Activated CD4-positive, alpha-beta T cell treated with anti-CD3 and anti-CD28 coated beads for 24 hours (primary cell): Measurements from ENCODE around the gene GIMAP7.
"Not testable (repeated sequence)": the region's sequence is repeated elsewhere in the genome, so short reads cannot be mapped to it uniquely, and the experiment has no call there.

Source experiments
- DNase-seq, 2 donors: peaks; one replicate each; pipeline ENCODE4 v3.0.0-alpha.2; 2020; ENCODE audit warnings: low read depth in 2 of 2

Gene GIMAP7

GRCh38 chr7:150514748-150515222, at the start of gene GIMAP7:
Gene GIMAP7 (plus strand): TSS chr7:150514872. CDS start chr7:150519975, 5,103 bp downstream.
- DNase-seq: peak in 1 of 2 donors; percentile 40

GRCh38 chr7:150464962-150465361, 49.7 kb upstream of the GIMAP7 start:
- DNase-seq: no peak

GRCh38 chr7:150465414-150465813, 49.3 kb upstream of the GIMAP7 start:
- DNase-seq: no peak

GRCh38 chr7:150466477-150466876, 48.2 kb upstream of the GIMAP7 start:
- DNase-seq: no peak

- DNase-seq: no peak
These were observed 46.4 kb upstream of the GIMAP7 start for GRCh38 chr7:150468241-150468640.

- no peak for DNase-seq
These were observed 42.8 kb upstream of the GIMAP7 start for GRCh38 chr7:150471886-150472285.

- no peak for DNase-seq
These were observed 40.8 kb upstream of the GIMAP7 start for GRCh38 chr7:150473902-150474301.

- no peak for DNase-seq
These were observed 38.4 kb upstream of the GIMAP7 start for GRCh38 chr7:150476285-150476684.

GRCh38 chr7:150476819-150477631, 37.6 kb upstream of the GIMAP7 start:
- no peak for DNase-seq

GRCh38 chr7:150479023-150479716, 35.5 kb upstream of the GIMAP7 start:
- DNase-seq: no peak

- no peak for DNase-seq
These were observed 33.3 kb upstream of the GIMAP7 start for GRCh38 chr7:150481186-150481920.

GRCh38 chr7:150481922-150482321, 32.8 kb upstream of the GIMAP7 start:
- DNase-seq: no peak

- DNase-seq: not testable (repeated sequence)
These were observed 31.2 kb upstream of the GIMAP7 start for GRCh38 chr7:150483514-150483913.

GRCh38 chr7:150484071-150484470, 30.6 kb upstream of the GIMAP7 start:
- not testable (repeated sequence) for DNase-seq

GRCh38 chr7:150487625-150488024, 27.0 kb upstream of the GIMAP7 start:
- no peak for DNase-seq

GRCh38 chr7:150489782-150490181, 24.9 kb upstream of the GIMAP7 start:
- no peak for DNase-seq

- DNase-seq: not testable (repeated sequence)
These were observed 21.2 kb upstream of the GIMAP7 start for GRCh38 chr7:150493442-150493841.

GRCh38 chr7:150502519-150502918, 12.2 kb upstream of the GIMAP7 start:
- no peak for DNase-seq

GRCh38 chr7:150503155-150503554, 11.5 kb upstream of the GIMAP7 start:
- no peak for DNase-seq

- no peak for DNase-seq
These were observed 11.1 kb upstream of the GIMAP7 start for GRCh38 chr7:150503581-150503980.

- no peak for DNase-seq
These were observed 6.6 kb upstream of the GIMAP7 start for GRCh38 chr7:150507947-150508602.

- no peak for DNase-seq
These were observed 3.6 kb upstream of the GIMAP7 start for GRCh38 chr7:150511048-150511447.
